Endometrial microvascular endothelial cells (primary cell): ENCODE data around the gene KMT2C. TPM values are rescaled to one million over a fixed set of nuclear protein-coding genes. Genes with fewer than 3 reads are reported as not detected.
"Not testable (repeated sequence)": the region's sequence is repeated elsewhere in the genome, so short reads cannot be mapped to it uniquely, and the experiment has no call there.

Experiments used
- in situ Hi-C: cut with HindIII; loops from 2 replicates; pipeline ENCODE4 v1.10.0; 2017; ENCODE audit warnings: low sequenced_read_pairs, low pct_unique_long_range_greater_than_20kb; ENCODE audit errors: inconsistent ontology term
- total RNA-seq: library from RNA; depleted of rRNA; stranded (reverse); fragments of >200 nt; gene quantifications from one replicate; pipeline ENCODE4 v1.2.3, GENCODE V29; 2015; ENCODE audit errors: inconsistent ontology term

The KMT2C gene
- total RNA-seq, 1 donor from 2014 or later: 51.7 TPM

DNA sequence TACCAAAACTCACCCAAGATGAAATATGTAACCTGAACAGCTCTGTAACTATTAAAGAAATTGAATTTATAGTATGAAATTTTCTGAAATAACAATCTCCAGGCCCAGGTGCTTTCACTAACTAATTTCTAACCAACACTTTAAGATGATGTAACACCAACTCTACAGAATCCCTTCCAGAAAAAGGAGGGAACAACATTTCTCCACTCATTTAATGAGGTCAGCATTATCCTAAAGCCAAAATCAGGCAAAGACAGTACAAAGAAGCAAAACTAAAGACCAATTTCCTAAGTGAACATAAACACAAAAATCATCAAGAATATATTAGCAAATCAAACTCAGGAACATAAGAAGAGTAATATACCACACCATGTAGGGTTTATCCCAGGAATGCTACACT, 65.5 kb downstream of the KMT2C start:
- in situ Hi-C loops: no loop called here

DNA sequence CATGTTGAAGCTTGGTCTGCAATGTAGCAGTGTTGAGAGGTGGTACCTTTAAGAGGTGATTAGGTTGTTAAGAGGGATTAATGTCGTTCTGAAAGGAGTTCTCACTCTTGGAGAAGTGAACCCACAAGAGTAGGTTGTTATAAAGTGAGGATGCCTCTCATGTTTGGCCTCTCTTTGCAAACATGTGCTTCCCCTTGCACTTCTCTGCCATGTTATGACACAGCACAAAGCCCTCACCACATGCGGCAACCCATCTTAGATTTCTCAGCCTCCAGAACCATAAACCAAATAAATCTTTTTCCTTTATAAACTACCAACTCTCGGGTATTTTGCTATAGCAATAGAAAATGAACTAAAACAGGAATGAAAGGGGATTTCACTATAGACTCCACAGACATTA, 66.3 kb downstream of the KMT2C start:
- in situ Hi-C loops: no loop called here

DNA sequence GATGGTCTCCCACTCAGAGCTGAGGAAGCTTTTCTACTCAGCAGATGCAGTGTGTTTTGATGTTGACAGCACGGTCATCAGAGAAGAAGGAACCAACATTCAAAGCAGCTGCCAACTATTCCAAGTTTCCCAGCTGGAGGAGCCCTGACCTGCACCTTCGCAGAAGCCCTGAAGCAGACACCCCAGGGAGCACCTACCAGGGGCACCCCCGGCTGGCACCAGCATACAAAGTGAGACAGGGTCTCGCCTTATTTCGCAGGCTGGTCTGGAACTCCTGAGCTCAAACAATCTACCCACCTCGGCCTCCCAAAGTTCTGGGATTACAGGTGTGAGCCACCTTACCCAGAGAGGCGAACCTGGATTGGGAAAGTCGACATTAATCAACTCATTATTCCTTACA, 68.6 kb downstream of the KMT2C start:
- in situ Hi-C loops: no loop called here

DNA sequence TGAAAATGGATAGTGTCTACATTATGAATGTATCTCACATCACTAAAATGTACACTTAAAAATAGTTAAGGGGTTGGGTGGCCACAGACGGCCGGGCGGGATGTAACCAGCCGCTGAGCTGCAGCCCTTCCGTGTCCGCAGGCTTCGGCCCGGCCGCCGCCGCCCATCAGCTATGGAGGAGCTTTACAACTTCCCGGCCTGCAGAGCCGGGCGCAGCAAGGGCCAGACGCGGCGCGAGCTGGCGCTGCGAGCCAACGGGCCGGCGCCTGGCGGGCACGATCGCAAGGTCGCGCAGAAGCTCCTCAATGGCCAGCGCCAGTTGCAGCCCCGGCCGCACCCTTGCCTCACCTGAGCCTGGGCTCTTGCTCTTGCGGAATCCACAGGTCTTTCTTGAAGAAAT, 69.1 kb downstream of the KMT2C start:
- in situ Hi-C loops: no loop called here

DNA sequence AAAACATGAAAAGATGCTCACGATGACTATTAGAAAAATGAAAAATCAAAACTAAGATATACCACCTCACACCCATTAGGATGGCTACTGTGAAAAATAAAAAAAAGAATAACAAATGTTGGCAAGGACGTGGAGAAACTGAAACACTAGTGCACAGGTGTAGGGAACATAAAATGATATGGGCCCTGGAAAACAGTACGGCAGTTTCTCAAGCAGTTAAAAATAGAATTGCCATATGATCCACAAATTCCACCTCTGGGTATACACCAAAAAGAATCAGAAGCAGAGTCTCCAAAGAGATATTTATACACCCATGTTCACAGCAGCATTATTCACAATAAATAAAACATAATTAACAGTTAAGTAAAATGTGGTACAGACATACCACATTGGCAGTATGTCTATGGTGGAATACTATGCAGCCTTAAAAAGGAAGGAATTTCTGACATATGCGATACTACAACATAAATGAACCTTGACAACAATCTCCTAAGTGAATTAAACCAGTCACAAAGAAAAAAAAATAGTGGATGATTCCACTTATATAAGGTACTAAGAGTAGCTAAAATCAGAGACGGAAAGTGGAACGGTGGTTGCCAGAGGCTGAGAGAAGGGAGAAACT, 69.7 kb downstream of the KMT2C start:
- in situ Hi-C loops: no loop called here

DNA sequence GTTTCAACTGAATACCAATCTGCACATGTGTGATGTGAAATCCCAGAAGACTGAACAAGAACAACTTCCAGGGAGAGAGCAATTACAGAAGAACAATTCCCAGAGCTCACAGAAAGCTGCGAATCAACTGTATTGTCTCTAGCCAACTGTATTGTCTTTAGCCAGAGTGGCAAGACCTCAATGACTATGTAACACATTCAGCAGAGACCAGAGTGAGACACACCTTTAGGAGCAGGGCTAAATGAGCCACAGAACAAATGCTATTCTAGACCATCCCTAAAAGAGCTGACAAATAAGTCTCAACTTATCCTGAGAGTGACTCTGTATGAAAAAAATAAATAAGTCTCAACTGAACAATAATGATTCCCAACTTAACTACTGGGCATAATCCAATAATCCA, 72.0 kb downstream of the KMT2C start:
- in situ Hi-C loops: no loop called here

DNA sequence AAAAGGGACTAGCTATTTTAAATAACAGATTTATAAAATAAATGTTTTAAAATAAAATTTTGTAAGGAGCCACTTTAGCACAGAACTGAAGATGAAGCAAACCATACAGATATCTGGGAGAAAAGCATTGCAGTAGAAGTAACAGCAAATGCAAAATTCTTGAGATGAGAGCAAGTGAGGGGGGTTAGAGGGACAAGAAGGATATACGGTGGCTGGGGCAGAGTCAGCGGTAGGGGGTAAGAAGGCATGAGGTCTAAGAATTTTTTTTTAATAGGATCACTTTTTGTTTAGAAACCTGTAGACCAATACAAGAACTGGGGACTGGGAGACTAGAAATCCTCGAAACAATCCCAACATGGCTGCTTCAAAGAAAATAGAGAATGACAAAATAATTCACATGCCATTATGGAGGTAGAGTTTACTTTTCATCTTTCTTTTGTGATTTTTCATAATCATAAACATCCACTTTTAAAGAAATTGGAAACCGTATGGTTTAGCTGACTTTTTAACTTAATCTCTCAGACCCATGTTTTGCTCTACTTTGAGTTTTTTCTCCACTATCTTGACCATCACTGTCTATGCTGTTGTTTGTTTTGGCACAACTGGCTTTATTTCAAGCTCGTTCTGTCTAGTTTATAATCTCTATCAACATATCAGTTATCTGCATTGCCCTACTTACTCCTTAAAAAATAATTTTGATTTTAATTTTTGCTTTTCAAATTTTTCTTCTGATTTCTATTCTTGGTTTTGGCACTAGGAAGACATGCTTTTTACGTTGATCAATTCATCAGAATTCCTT, 73.5 kb downstream of the KMT2C start:
- in situ Hi-C loops: no loop called here

DNA sequence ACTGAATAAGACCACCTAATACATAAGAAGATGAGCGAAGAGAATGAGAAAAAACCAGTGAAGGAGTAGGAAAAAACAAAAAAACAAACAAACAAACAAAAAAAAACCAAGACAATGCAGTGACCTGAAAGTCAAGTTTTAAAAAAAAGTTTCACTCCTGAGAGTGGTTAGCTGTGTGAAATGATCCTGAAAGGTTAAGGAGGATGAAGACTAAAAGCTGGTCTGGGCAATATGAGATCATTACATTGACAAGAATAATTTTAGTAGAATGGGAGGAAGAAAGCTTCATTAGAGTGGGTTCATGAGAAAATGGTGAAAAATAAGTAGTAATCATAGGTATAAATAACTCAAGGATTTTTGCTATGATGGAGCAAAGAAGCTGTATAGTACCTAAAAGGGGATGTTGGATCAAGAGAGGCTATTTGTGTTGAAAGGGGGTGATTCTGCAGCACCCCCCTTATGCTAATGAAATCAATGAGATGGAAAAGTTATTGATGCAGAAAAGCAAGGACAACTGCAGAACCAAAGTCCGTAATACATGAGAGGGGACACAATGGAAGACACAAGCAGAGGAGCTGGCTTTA, 80.2 kb downstream of the KMT2C start:
- in situ Hi-C loops: no loop called here

DNA sequence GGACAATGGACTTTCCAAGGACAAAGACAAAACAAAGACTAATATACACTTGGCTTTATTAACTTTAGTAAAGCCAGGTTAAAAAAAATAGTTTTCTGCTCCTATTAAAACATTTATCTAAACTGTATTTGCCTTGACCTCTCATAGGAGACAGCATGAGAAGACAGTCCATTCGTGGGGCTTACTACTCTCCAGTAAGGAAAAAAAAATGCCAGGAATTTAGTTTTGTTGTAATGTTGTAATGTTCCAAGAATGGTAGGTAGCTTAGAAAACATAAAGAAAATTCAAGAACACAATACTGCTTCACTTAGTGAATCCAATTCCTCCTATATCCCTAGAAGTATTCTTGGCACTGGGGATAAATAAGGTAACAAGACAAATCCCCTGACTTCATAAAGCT, 81.7 kb downstream of the KMT2C start:
- in situ Hi-C loops: no loop called here

DNA sequence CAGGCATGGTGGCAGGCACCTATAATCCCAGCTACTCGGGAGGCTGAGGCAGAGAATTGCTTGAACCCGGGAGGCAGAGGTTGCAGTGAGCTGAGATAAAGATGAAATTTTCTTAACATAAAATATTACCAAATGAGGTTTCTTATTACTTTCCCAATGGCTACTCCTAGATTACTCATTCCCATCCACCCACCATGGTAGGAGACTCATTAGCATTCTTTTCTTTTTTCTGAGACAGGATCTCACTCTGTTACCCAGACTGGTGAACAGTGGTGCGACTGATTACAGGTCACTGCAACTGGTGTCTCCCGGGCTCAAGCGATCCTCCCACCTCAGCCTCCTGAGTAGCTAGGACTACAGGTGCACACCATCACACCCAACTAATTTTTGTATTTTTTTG, 82.5 kb downstream of the KMT2C start:
- in situ Hi-C loops: not testable (repeated sequence)

DNA sequence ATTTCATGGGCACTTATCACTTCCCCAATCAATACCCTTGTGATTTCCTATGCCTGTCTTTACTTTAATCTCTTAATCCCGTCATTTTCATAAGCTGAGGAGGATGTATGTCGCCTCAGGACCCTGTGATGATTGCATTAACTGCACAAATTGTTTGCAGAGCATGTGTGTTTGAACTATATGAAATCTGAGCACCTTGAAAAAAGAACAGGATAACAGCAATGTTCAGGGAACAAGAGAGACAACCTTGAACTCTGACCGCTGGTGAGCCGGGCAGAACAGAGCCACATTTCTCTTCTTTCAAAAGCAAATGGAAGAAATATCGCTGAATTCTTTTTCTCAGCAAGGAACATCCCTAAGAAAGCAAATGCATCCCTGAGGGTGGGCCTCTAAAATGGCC, 84.1 kb downstream of the KMT2C start:
- in situ Hi-C loops: not testable (repeated sequence)

DNA sequence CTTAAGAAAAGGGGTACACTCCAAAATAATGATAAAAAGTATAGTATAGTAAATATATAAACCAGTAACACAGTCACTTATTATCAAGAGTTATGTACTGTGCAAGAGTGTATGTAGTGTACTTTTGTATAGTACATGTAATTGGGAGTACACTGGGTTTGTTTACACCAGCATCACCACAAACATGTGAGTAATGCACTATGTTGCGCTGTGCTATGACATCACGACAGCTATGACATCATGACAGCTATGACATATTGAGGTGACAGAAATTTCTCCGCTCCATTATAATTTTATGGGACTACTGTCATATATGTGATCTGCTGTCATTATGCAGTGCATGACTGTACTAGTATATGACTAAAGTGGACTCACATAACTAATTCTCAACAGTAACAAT, 84.6 kb downstream of the KMT2C start:
- in situ Hi-C loops: no loop called here

DNA sequence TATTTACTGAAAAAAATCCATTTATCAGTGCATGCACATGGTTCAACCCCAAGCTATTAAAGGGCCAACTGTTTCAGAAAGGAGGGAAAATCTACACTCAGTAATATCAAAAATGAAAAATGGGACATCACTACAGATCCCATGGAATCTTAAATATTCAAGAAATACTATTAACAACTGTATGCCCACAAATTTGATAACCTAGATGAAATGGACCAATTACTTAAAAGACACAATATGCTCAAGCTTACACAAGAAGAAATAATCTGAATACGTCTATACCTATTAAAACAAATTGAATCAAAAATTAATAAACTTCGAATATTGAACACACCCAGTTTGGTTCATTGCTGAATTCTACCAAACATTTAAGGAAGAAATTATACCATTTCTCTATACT, 87.9 kb downstream of the KMT2C start:
- in situ Hi-C loops: no loop called here

DNA sequence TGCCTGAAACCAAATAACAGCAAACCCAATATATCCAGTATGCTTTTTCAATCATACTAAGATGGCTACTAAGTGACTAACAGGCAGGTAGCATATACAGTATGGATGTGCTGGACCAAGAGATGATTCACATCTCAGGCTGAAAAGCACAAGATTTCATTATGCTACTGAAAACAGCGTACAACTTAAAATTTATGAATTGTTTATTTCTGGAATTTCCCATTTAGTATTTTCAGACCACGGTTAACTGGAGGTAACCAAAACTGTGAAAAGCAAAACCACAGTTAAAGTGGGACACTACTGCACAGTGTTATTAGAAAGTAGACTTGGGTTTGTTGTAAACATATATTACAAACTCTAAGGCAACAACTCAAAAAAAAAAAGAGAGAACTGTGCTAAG, 91.5 kb downstream of the KMT2C start:
- in situ Hi-C loops: no loop called here

DNA sequence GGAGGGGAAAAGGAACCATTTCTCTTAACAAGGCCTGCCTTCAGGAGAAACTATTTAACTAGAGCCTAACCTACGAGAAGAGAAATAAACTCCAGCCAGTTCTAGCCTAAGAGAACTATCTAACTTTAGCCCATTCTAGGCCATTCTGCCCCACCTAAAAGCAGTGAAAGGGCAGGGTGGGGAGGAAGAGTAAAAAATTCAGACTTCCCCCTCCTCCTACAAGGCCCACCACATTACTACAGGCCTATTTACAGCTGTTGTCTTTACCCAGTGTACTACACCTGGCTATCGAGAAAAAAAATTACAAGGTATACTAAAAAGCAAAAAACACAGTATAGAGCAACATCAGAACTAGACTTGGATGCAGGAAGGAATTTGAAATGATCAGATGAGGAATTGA, 93.0 kb downstream of the KMT2C start:
- in situ Hi-C loops: no loop called here

DNA sequence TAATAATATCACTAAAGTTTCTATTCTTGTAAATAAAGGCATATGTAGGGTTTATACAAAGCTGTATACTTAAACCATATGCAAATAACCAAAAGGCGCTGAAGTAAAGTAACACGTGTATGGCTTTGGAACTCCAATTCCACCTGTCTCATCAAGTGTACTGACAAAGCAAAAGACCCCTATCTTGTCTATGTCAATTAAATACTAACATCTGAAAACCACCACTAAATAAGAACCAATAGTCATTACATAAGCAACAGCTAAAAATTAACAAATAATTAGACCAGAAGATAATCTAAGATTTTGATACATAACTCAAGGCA, 93.9 kb downstream of the KMT2C start:
- in situ Hi-C loops: no loop called here

DNA sequence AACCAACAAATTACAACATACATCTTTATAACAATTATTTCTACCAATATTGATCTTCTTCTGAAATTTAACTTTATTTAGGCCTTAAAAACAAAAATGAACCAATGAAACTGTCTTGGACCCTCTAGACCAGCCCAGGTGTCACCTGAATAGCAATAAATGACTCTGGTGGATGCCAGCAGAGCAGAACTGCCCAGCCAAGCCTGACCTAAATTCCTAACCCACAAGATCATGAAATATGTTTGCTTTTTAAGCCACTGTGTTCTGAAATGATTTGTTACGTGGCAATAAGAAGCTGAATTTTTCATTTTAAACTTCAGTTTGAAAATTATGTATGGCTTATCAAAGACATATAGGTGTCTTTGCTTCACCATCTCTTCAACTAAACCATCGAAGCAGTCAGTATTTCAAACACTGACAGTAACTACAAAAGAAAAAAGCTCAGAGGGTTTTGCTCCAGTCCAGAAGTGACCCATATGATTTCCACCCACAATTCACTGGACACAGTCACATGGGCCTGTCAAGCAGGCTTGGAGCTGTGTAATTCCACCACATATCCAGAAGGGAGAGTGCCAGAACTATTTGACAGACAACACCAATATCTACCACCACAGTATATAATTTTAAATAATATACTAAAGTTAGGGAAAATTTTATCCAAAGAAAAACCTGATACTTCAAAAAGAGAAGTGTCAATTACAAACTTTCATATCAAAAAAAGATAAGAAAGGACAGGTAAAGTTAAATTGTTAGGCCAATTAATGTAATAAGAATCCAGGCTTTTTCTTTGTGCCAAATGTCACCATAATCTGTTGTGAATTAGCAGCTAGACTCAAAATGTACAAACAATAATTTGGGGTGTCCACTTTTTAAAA, 94.5 kb downstream of the KMT2C start:
- in situ Hi-C loops: no loop called here

DNA sequence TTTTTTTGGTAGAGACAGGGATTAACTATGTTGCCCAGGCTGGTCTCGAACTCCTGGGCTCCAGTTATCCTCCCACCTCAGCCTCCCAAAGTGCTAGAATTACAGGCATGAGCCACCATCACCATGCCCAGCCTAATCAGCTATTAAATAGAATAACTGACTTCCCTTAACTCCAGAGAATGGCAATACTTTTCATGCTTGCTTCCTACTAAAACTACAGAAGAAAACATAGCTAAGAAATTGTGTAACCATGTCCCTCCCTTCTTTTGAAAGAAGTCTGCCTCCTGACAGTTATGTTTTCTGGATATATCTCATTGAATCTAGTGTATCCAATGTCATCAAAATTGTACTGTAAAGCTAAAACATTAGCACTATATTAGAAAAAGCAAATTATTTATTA, 95.6 kb downstream of the KMT2C start:
- in situ Hi-C loops: no loop called here

DNA sequence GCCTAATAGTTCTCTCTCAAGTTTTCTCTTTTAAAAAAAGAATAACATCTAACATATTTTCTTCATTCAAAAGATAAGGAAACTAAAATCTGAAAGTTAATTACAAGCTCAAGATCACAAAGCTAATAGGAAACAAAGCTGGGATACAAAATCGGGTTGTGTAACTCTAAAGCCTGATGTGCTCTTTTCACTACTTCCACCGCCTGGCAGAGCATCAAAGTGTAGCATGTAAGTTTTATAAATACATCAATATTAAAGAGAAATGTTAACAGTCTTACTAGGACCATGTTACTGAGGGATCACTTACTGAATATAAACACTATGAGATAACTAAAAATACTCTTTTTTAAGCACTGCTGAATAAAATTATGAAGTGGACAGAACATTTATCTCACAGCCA, 97.2 kb downstream of the KMT2C start:
- in situ Hi-C loops: no loop called here
